Uterus (tissue), 4 donors: ENCODE data around the gene C6orf136. TPM values are rescaled to one million over a fixed set of nuclear protein-coding genes. Genes with fewer than 3 reads are reported as not detected.

Experiments used
- DNase-seq, 2 donors: peaks; one replicate each; pipeline ENCODE4 v3.0.0-alpha.2; 2019 to 2020
- H3K27ac ChIP-seq, 2 donors: fragments of 200-600 bp; sonication (generic); 1 replicate in 1 of 2; 2 replicates in 1 of 2; pipeline ENCODE4 v1.5.1; 2016 to 2018
- H3K27me3 ChIP-seq, 2 donors: fragments of 200-600 bp; sonication (generic); one replicate each; pipeline ENCODE4 v1.5.1; 2018 to 2019; ENCODE audit warnings: control low read depth in 1 of 2
- H3K36me3 ChIP-seq, 2 donors: fragments of 200-600 bp; sonication (generic); one replicate each; pipeline ENCODE4 v1.5.1; 2019; ENCODE audit warnings: control low read depth in 1 of 2
- H3K4me1 ChIP-seq, 2 donors: fragments of 200-600 bp; sonication (generic); one replicate each; pipeline ENCODE4 v1.5.1; 2018 to 2019; ENCODE audit warnings: control low read depth in 1 of 2
- H3K4me3 ChIP-seq, 2 donors: fragments of 200-600 bp; sonication (generic); 1 replicate in 1 of 2; 2 replicates in 1 of 2; pipeline ENCODE4 v1.5.1; 2018 to 2019; ENCODE audit warnings: mild to moderate bottlenecking in 1 of 2
- H3K9me3 ChIP-seq, 2 donors: fragments of 200-600 bp; sonication (generic); one replicate each; pipeline ENCODE4 v1.5.1; 2019; ENCODE audit warnings: control low read depth in 1 of 2
- POLR2A ChIP-seq, 2 donors: fragments of 450-650 bp; IDR thresholded peaks; one replicate each; pipeline ENCODE4 v1.6.1; 2016; ENCODE audit warnings: antibody characterized with exemption in 2 of 2, mild to moderate bottlenecking in 1 of 2, moderate library complexity in 1 of 2
- intact Hi-C: fragments of 100-400 bp; cut with DNase I; formaldehyde crosslinking; loops from one replicate; pipeline ENCODE4 v1.15.1; 2023; ENCODE audit warnings: low total_unique reads
- total RNA-seq, 4 donors: library from RNA; depleted of rRNA in 3 of 4; stranded (reverse); fragments of >200 nt in 3 of 4; gene quantifications; one replicate each; pipeline versions ENCODE4 v1.1.0 to v1.2.4, GENCODE V29; 2014 to 2023
- TF ChIP-seq, protein P1 (sequence below), 4 experiments: fragments of 200-600 bp in 2 of 4; fragments of 450-650 bp in 2 of 4; sonication (generic) in 2 of 4; IDR thresholded peaks; one replicate each; pipeline ENCODE4 v1.5.1; 2016 to 2019; ENCODE audit warnings: antibody characterized with exemption in 4 of 4, mild to moderate bottlenecking in 2 of 4, moderate library complexity in 1 of 4
- donor health status: DM: yes; HTN: yes; CAD: no.

The C6orf136 gene
- total RNA-seq, 4 donors from 2014 or later: 5.6 to 22.2 (median 7.7) TPM

DNA sequence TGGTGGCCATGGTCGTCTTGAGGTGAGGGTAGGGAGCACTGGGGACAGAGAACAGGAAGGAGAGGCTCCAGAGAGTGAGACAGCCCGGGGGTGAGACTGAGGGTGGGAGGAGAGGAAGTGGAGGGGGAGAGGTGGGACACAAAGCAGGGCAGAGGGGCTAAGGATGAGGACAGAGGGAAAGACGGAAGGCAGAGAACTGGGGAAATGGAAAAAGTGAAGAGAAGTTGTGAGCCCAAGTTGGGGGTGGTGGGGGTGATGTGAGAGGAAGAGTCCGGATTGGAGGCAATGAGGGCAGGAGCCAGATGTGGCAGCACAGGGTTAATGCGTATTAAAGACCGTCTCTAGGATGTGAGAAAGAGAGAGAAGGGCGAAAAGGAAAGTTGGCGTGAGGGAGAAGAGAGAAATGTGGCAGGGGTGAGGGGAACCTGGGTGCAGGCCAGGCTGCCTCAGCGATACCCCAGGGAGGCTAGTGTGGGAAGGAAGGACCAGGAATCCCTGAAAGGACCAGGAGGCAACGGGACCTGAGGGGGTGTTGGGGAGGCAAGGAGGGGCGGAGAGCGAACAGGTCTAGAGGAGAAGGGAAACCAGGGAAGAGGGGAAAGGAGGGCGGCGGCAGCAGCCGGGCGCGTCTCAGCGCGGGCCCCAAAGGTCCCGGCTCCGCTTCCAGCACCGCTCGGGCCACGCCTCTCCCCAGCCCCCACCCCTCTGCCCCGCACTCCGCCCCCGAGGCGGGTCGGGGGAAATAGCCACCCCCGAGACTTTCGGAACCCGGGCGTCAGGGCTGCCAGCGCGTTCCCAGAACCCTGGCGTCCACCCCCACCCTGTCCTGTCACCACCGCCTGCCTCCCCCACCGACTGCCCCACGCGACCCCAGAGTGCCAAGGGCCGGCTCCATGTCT is 39.3 kb downstream of the C6orf136 start, which contains the start of gene PPP1R18:
Gene PPP1R18 (minus strand): TSS at position 637 of the 899 bp plus-strand sequence. CDS start 627 bp downstream, at position 10.
- peak; percentile 87 for DNase-seq
- peaks cover 8 to 26% of the 10 kb centered on the region in 2 donors for H3K4me1 ChIP-seq
- peak within 1 kb of the TSS; percentile 79 to 99 for H3K4me3 ChIP-seq
- intact Hi-C loops: loop anchor here (2.0 kb wide), 1 partner anchor 35 kb away; the partner anchor contains the start of gene TUBB
- peak in 1 of 2 donors; percentile 45 for TF ChIP-seq POLR2A (IDR thresholded peaks at IDR 0.05)
- TF ChIP-seq, protein P1, sequence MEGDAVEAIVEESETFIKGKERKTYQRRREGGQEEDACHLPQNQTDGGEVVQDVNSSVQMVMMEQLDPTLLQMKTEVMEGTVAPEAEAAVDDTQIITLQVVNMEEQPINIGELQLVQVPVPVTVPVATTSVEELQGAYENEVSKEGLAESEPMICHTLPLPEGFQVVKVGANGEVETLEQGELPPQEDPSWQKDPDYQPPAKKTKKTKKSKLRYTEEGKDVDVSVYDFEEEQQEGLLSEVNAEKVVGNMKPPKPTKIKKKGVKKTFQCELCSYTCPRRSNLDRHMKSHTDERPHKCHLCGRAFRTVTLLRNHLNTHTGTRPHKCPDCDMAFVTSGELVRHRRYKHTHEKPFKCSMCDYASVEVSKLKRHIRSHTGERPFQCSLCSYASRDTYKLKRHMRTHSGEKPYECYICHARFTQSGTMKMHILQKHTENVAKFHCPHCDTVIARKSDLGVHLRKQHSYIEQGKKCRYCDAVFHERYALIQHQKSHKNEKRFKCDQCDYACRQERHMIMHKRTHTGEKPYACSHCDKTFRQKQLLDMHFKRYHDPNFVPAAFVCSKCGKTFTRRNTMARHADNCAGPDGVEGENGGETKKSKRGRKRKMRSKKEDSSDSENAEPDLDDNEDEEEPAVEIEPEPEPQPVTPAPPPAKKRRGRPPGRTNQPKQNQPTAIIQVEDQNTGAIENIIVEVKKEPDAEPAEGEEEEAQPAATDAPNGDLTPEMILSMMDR (IDR thresholded peaks at IDR 0.05): no peak
- peak within 1 kb of the TSS; percentile 98 to 99 for H3K27ac ChIP-seq
- H3K36me3 ChIP-seq: no peaks in the 10 kb centered on the region
- no peaks in the 10 kb centered on the region for H3K9me3 ChIP-seq
- H3K27me3 ChIP-seq: no peaks in the 10 kb centered on the region

DNA sequence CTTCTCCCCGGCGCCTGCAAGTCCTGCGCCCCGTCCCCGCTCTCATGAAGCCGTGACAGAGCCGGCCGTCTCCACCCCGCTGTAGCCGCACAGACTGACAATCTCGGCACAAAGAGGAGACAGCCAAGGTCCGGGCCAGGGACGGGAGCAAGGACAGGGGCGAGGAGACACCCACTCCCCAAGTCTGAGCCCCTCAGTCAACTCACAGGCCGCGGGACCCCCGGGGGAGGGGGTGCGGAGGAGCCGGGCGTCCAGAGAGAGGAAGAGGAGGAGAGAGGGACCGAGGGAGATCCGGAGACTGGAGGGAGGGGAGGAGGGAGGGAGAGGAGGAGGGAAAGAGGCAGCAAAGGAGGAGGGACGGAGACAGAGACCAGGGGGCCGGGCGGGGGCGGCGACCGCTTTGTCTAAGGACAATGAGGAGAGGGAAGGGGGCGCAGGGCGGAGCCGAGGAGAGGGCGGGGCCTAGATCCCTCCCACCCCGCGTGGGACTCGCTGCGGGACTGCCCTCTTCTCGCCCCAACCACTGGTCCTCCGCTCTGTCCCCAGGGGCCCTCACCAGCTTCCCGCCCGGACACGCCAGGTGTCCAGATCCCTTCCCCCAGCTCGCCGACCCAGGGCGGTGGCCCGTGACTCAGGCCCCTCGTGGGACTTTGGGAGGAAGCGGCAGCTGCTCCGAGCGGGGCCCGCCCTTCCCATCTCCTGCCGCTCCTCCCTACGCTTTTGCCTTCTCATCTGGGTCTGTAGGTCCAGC is 40.1 kb downstream of the C6orf136 start:
- peaks cover 8 to 20% of the 10 kb centered on the region in 2 donors for H3K4me1 ChIP-seq
- TF ChIP-seq, protein P1 (IDR thresholded peaks at IDR 0.05): no peak
- TF ChIP-seq POLR2A (IDR thresholded peaks at IDR 0.05): peak; percentile 23 to 59
- H3K4me3 ChIP-seq: peak overlapping the region; percentile 79 to 99
- DNase-seq: peak; percentile 97
- H3K9me3 ChIP-seq: no peaks in the 10 kb centered on the region
- no peaks in the 10 kb centered on the region for H3K36me3 ChIP-seq
- intact Hi-C loops: loop anchor here (2.0 kb wide), 1 partner anchor 34 kb away; the partner anchor contains the start of gene TUBB
- H3K27me3 ChIP-seq: no peaks in the 10 kb centered on the region
- peak overlapping the region; percentile 98 to 99 for H3K27ac ChIP-seq

DNA sequence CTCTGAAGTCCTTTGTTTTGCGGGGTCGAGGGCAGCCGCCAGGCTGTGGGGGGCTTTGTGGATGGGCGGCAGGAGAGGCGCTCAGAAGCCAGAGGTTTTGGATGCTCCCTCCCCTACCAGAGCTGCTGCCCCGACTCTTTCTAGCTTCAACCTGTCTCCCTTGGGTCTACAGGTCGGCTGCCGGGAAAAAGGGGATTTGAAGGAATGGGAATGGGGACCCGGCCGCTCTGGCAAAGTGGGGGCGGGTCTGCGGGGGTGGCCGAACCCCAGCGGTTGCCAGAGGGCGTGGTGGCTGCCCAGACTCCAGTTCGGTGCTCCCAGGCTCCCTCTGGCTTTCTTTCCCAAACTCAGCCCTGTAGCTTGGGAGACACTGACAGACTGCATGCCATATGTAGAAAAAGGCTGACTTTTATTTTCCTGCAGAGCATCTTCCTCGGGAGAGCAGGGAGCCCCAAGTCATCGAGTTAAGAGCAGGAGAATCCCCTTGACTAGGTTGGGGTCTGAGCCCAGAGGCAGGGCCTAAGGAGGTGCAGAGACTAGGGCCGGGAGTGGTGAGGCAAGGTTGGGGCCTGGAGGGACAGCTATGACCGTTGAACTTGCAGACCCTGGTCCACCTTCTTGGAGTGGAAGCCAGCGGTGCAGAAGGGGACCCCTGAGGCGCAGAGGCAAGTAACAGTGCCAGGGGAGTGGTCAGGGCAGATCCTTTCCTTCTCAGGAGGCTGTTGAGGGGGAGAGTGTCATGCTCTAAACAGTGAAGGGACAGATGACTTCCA is 40.9 kb downstream of the C6orf136 start:
- intact Hi-C loops: loop anchor here (2.0 kb wide), 1 partner anchor 33 kb away; the partner anchor contains the start of gene TUBB
- H3K27me3 ChIP-seq: no peaks in the 10 kb centered on the region
- H3K27ac ChIP-seq: peak overlapping the region; percentile 98 to 99
- H3K36me3 ChIP-seq: no peaks in the 10 kb centered on the region
- H3K9me3 ChIP-seq: no peaks in the 10 kb centered on the region
- peak overlapping the region; percentile 79 to 99 for H3K4me3 ChIP-seq
- TF ChIP-seq POLR2A (IDR thresholded peaks at IDR 0.05): no peak
- TF ChIP-seq, protein P1 (IDR thresholded peaks at IDR 0.05): peak; percentile 3 to 43 (median 38)
- H3K4me1 ChIP-seq: peaks cover 8 to 16% of the 10 kb centered on the region in 2 donors
- peak; percentile 63 to 66 for DNase-seq

DNA sequence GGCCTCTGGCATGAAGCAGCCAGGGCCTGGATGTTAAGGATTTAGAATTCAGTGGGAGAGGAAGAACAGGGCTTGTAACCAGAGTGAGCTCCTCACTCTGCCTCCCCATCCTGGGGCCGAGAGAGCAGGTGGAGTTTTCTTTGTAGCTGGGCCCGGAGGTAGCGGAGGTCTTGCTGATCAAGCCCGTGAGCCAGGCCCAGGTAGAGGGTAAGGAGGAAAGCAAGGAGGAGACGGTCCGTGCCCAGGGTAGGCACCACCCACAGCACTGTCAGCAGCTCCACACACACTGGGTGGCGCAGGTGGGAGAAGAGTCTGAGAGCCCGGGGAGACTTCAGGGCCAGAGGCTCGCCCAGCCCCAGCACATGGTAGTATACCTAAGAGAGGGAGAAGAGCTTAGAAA is 41.6 kb downstream of the C6orf136 start:
- Histone ChIP-seq H3K36me3 (no peaks in the 10 kb centered on the region), H3K4me1 (peaks cover 8 to 12% of the 10 kb centered on the region in 2 donors), H3K27ac (peak overlapping the region; percentile 98 to 99), H3K9me3 (no peaks in the 10 kb centered on the region), H3K27me3 (no peaks in the 10 kb centered on the region), H3K4me3 (no peak overlapping the region)
- no peak for DNase-seq
- TF ChIP-seq POLR2A (IDR thresholded peaks at IDR 0.05): no peak
- TF ChIP-seq, protein P1 (IDR thresholded peaks at IDR 0.05): no peak
- intact Hi-C loops: no loop called here
